HFFc6 (cell line): Measurements from ENCODE around the gene PUS7L. TPM values are rescaled to one million over a fixed set of nuclear protein-coding genes. Genes with fewer than 3 reads are reported as not detected.
"Not testable (repeated sequence)": the region's sequence is repeated elsewhere in the genome, so short reads cannot be mapped to it uniquely, and the experiment has no call there.

Experiments used
- DNase-seq: peaks from one replicate; pipeline ENCODE4 v3.0.0-alpha.2; 2018
- H3K27ac Mint-ChIP-seq: 2 replicates; pipeline ENCODE4 v1.8.0; 2020; ENCODE audit warnings: mild to moderate bottlenecking, mixed read lengths
- H3K27me3 Mint-ChIP-seq: 2 replicates; pipeline ENCODE4 v1.8.0; 2021; ENCODE audit warnings: mild to moderate bottlenecking, moderate library complexity, mixed read lengths; ENCODE audit not compliant: insufficient read depth
- H3K36me3 Mint-ChIP-seq: 2 replicates; pipeline ENCODE4 v1.8.0; 2021; ENCODE audit warnings: low read depth, mixed read lengths
- H3K4me1 Mint-ChIP-seq: 2 replicates; pipeline ENCODE4 v1.8.0; 2020; ENCODE audit warnings: low read depth, mixed read lengths
- H3K4me3 Mint-ChIP-seq: 2 replicates; pipeline ENCODE4 v1.8.0; 2020; ENCODE audit warnings: mild to moderate bottlenecking, moderate library complexity, mixed read lengths
- H3K9me3 Mint-ChIP-seq: 2 replicates; pipeline ENCODE4 v1.8.0; 2020; ENCODE audit warnings: mild to moderate bottlenecking, mixed read lengths
- total RNA-seq, 6 experiments: library from RNA; stranded (reverse); fragmentation: NEBNext Ultra II Directional; extraction: Animal tissue kit (Norgen Biotek cat#: 25700); gene quantifications; 2 replicates in 1 of 6; 3 replicates in 5 of 6; pipeline ENCODE4 v1.2.3, GENCODE V29; 2021
- TF ChIP-seq, protein P1 (sequence below): fragments of 200-600 bp; sonication (generic); IDR thresholded peaks from 2 replicates; pipeline ENCODE4 v1.5.0; 2021; ENCODE audit warnings: antibody characterized with exemption, mild to moderate bottlenecking

Gene PUS7L
- total RNA-seq, 6 experiments from 2014 or later: 14.3 to 22.6 (median 17.2) TPM

DNA sequence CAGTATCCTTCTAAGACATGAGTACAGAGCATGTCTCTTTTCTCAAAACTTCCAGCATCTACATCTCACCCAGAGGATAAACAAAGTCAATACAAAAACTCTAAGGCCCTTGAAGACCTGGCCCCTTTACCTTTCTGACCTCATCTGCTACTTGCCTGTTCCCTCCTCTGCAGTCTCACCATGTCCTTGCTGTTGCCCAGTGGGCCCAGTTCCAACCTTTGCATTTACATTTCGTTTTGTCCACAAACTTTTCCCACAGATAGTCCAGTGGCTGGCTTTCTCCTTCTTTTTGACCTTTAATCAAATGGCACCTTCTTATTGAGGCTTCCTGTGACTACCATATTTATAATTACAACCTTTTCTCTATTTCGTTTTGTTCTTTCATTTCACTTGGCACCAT lies 1.8 kb upstream of the PUS7L start:
- Mint-ChIP-seq H3K4me1 (peaks cover 52% of the 10 kb centered on the region), H3K9me3 (no peaks in the 10 kb centered on the region), H3K27ac (peak overlapping the region; percentile 40), H3K36me3 (peaks cover 15% of the 10 kb centered on the region), H3K27me3 (no peaks in the 10 kb centered on the region), H3K4me3 (peak overlapping the region; percentile 87)
- TF ChIP-seq, protein P1, sequence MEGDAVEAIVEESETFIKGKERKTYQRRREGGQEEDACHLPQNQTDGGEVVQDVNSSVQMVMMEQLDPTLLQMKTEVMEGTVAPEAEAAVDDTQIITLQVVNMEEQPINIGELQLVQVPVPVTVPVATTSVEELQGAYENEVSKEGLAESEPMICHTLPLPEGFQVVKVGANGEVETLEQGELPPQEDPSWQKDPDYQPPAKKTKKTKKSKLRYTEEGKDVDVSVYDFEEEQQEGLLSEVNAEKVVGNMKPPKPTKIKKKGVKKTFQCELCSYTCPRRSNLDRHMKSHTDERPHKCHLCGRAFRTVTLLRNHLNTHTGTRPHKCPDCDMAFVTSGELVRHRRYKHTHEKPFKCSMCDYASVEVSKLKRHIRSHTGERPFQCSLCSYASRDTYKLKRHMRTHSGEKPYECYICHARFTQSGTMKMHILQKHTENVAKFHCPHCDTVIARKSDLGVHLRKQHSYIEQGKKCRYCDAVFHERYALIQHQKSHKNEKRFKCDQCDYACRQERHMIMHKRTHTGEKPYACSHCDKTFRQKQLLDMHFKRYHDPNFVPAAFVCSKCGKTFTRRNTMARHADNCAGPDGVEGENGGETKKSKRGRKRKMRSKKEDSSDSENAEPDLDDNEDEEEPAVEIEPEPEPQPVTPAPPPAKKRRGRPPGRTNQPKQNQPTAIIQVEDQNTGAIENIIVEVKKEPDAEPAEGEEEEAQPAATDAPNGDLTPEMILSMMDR: no peak
- no peak for DNase-seq

DNA sequence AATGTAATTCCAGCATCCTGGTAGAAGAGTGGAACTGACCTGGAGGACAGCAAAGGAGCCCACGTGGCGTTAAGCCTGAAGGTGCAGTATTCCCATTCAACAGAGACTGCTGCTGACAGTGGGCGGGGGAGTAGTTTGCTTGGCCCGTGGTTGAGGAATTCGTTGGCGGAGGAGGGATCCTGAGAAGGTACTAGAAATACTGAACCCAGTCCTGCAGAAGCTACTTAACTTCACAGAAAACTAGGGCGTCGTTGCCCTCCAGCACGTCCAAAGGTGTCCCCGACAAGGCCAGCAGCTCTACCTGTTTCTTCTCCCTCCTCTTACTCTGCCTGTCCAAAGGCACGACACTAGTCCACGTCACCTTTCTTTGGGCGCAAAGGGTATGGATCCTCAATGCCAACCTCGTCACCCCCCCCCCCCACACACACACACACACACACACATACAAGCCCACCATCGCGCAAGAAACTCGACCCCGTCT lies 303 bp downstream of the PUS7L start:
- peak overlapping the region; percentile 87 for H3K4me3 Mint-ChIP-seq
- TF ChIP-seq, protein P1: no peak
- peaks cover 51% of the 10 kb centered on the region for H3K4me1 Mint-ChIP-seq
- peaks cover 29% of the 10 kb centered on the region for H3K36me3 Mint-ChIP-seq
- peak overlapping the region; percentile 94 for H3K27ac Mint-ChIP-seq
- no peak for DNase-seq
- H3K27me3 Mint-ChIP-seq: no peaks in the 10 kb centered on the region
- no peaks in the 10 kb centered on the region for H3K9me3 Mint-ChIP-seq

DNA sequence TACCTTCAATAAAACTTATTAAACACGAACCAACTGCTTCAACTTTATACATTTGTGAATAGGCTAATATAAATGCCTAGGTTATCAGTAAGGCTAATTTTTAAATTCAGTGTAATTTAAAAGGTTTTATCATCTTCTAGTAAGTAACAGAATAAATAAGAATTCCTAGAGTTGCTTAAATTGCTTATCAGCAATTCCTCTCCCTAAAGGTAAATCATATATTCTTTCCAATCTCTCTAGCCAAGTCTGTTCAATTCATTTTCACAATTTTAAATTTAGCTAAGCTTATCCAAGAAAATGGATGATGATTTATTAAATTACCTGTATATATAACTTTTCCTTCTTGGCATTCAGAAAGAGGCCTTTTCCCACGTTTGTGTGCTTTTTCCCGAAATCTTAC lies 4.6 kb downstream of the PUS7L start:
- TF ChIP-seq, protein P1: no peak
- H3K27me3 Mint-ChIP-seq: no peaks in the 10 kb centered on the region
- DNase-seq: no peak
- H3K4me1 Mint-ChIP-seq: peaks cover 39% of the 10 kb centered on the region
- no peaks in the 10 kb centered on the region for H3K9me3 Mint-ChIP-seq
- peaks cover 45% of the 10 kb centered on the region for H3K36me3 Mint-ChIP-seq
- no peak overlapping the region for H3K4me3 Mint-ChIP-seq
- H3K27ac Mint-ChIP-seq: no peak overlapping the region

DNA sequence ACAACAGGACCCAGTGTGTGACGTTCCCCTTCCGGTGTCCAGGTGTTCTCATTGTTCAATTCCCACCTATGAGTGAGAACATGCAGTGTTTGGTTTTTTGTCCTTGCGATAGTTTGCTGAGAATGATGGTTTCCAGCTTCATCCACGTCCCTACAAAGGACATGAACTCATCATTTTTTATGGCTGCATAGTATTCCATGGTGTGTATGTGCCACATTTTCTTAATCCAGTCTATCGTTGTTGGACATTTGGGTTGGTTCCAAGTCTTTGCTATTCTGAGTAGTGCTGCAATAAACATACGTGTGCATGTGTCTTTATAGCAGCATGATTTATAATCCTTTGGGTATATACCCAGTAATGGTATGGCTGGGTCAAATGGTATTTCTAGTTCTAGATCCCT lies 7.2 kb downstream of the PUS7L start:
- not testable (repeated sequence) for H3K27ac Mint-ChIP-seq, H3K4me3 Mint-ChIP-seq, DNase-seq, H3K27me3 Mint-ChIP-seq, H3K9me3 Mint-ChIP-seq
- H3K4me1 Mint-ChIP-seq: peaks cover 26% of the 10 kb centered on the region
- H3K36me3 Mint-ChIP-seq: peaks cover 47% of the 10 kb centered on the region

DNA sequence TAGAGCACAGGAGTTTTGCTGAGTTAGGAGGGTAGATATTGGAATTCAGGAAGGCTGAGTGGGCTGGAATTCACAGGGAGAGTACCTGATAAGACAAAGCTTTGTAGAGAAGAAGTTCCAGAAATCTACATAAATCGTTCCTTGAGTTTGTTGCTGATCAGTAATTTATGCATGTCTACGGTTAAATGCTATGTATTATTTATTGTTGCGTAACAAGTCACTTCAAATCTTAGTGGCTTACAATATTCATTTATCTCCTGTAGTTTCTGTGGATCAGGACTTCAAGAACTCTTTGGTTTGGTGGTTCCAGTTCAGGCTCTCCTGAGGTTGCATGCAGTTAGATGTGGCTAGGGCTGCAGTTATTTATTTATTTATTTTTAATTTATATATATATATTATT lies 7.8 kb downstream of the PUS7L start:
- peaks cover 20% of the 10 kb centered on the region for H3K4me1 Mint-ChIP-seq
- no peak overlapping the region for H3K27ac Mint-ChIP-seq
- peaks cover 52% of the 10 kb centered on the region for H3K36me3 Mint-ChIP-seq
- no peaks in the 10 kb centered on the region for H3K27me3 Mint-ChIP-seq
- H3K9me3 Mint-ChIP-seq: peaks cover 7% of the 10 kb centered on the region
- H3K4me3 Mint-ChIP-seq: no peak overlapping the region
- no peak for DNase-seq
- TF ChIP-seq, protein P1: no peak

DNA sequence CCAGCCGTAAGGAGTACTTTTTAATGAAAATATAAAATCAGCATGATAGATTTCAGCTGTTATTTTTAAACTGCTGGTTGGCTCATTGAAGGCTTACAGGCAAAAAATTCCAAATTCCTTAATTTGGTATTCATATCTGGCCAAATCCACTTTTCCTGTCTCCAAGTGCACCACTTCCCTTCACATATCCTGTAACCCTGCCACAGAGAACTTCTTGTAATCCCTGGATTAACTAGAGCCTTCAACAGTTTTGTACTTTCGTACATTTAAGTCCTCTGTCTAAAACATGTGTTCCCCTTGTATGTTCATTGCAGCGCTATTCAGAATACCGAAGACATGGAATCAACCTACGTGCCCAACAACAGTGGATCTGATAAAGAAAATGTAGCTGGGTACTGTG lies 9.6 kb downstream of the PUS7L start:
- DNase-seq: no peak
- peaks cover 58% of the 10 kb centered on the region for H3K36me3 Mint-ChIP-seq
- H3K4me3 Mint-ChIP-seq: no peak overlapping the region
- TF ChIP-seq, protein P1: no peak
- H3K9me3 Mint-ChIP-seq: peaks cover 25% of the 10 kb centered on the region
- peaks cover 17% of the 10 kb centered on the region for H3K4me1 Mint-ChIP-seq
- peaks cover 1% of the 10 kb centered on the region; the same call in 1 of the 2 replicates for H3K27me3 Mint-ChIP-seq
- no peak overlapping the region for H3K27ac Mint-ChIP-seq
